Stimulated activated CD4-positive, alpha-beta T cell treated with anti-CD3 and anti-CD28 coated beads, Interleukin-15, amount 100 ng/mL, for 24 hours (primary cell): ENCODE measurements around the gene ZNF732.
A peak's percentile ranks its signal among the peaks of the same experiment; 100 is the strongest.
"Not testable (repeated sequence)": the region's sequence is repeated elsewhere in the genome, so short reads cannot be mapped to it uniquely, and the experiment has no call there.

Experiments
- DNase-seq: peaks from one replicate; pipeline ENCODE4 v3.0.0-alpha.2; 2020

The ZNF732 gene

DNA sequence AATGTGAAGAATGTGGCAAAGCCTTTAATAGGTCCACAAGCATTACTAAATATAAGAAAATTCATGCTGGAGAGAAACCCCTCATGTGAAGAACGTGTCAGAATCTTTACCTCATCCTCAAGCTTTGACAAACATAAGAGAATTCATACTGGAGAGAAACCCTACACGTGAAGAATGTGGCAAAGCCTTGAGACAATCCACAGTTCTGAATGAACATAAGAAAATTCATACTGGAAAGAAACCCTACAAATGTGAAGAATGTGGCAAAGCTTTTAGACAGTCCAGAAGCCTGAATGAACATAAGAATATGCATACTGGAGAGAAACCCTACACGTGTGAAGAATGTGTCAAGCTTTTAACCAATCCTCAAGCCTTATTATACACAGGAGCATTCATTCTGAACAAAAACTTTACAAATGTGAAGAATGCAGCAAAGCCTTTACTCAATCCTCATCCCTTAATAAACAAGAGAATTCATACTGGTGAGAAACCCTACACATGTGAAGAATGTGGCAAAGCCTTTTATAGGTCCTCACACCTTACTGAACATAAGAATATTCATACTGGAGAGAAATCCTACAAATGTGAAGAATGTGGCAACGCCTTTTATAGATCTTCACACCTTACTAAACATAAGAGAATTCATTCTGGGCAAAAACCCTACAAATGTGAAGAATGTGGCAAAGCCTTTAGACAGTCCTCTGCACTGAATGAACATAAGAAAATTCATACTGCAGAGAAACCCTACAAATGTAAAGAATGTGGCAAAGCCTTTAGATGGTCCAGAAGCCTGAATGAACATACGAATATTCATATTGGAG, 51.1 kb downstream of the ZNF732 start:
- no peak for DNase-seq

DNA sequence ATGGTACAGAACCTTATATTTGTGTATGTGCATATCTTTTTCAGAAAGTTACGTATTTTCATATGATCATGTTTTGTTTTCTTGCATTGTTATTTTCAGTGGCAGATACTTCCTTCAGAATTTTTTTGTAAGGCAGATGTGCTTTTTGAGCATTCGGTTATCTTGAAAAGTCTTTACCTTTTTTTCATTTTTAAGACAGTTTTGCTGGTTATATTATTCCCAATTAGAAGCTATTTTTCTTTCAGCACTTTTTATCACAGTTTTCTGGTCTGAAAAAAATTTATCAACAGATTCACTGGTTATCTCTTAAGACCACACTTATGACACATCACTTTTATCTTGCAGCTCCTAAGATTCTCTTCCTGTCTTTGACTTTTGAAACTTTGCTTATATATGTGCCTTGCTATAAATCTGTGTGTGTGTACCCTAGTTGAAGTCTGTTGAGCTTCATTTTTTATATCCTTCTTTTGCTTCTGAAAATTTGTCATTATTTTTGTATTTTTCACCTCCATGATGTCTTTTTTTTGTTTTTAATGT, 53.1 kb downstream of the ZNF732 start:
- no peak for DNase-seq

DNA sequence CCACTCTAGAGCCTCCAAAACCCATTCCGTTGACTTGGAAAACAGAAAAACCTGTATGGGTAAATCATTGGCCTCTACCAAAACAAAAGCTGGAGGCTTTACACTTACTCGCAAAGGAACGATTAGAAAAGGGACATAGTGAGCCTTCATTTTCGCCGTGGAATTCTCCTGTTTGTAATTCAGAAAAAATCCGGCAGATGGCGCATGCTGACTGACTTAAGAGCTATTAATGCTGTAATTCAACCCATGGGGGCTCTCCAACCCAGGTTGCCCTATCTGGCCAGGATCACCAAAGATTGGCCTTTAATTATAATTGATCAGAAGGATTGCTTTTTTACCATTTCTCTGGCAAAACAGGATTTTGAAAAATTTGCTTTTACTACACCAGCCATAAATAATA, 60.8 kb downstream of the ZNF732 start:
- DNase-seq, result peak; percentile 45

DNA sequence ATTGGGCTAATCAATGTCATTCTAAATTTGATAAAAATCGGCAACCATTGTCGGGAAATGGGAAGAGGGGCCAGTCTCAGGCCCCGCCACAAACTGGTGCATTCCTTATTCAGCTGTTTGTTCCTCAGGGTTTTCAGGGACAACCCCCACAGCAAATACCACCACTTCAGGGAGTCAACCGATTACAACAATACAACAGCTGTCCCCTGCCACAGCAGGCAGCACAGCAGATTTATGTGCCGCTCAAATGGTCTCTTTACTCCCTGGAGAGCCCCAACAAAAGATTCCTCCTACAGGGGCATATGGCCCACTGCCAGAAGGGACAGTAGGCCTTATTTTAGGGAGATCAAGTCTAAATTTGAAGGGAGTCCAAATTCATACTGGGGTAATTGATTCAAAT, 61.8 kb downstream of the ZNF732 start:
- no peak for DNase-seq

DNA sequence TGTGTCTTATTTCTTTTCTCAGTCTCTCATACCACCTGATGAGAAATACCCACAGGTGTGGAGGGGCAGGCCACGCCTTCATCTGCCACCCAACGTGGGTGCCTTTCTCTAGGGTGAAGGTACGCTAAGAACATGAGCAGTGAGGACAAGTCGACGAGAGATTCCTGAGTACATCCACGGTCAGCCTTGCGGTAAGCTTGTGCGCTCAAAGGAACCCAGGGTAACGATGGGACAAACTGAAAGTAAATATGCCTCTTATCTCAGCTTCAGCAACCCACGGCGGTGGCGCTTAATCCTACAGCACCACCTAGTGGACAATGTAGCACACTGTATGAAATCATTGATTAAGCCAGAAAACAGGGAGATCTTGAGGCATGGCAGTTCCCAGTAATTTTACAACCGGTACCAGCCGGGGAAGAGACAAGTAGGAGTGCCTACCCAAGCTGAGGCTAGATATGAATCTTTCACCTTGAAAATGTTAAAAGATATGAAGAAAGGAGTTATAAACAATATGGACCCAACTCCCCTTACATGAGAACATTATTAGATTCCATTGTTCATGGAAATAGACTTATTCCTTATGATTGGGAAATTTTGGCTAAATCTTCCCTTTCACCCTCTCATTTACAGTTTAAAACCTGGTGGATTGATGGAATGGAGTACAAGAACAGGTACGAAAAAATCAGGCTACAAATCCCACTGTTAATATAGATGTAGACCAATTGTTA, 63.0 kb downstream of the ZNF732 start:
- DNase-seq, result peak; percentile 63

DNA sequence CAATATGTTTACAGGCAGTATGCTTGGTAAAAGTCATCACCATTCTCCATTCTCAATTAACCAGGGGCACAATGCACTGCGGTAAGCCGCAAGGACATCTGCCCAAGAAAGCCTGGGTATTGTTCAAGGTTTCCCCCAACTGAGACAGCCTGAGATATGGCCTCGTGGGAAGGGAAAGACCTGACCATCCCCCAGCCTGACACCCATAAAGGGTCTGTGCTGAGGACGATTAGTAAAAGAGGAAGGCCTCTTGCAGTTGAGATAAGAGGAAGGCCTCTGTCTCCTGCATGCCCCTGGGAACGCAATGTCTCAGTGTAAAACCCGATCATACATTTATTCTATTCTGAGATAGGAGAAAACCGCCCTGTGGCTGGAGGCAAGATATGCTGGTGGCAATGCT, 63.9 kb downstream of the ZNF732 start:
- DNase-seq, result not testable (repeated sequence)

DNA sequence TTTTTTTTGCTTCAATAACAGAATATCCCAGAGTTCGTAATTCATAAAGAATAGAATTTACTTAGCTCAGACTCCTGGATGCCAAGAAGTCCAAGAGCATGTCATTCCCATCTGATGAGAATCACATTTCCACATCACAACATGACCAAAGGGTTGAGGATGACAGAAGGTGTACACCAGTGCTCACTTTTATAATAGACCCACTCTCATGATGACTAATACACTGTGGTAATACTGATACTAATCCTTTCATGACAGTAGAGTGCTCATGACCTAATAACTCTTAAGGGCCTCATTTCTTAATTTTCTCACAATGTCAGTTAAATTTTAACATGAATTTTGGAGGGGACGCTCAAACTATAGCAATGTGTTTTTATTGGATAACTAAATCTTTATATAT, 69.2 kb downstream of the ZNF732 start:
- no peak for DNase-seq

DNA sequence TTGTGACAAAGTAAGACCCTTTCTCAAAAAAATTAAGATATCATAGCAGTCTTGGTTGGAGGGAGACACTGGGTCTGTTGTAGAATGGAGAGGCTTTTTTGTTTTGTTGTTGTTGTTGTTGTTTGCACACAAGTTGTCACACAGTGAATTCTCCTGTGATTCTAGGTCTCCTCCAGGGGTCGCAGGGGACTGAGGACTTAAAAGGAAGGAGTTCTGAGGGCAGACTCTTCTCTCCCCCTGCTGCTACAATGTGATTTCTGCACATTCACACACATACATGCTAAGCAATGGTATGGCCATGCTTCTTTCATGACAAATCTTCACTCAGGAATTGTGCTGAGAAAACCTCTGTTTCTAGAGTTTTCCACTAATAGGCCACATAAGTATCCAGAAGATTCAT, 71.1 kb downstream of the ZNF732 start:
- no peak for DNase-seq

DNA sequence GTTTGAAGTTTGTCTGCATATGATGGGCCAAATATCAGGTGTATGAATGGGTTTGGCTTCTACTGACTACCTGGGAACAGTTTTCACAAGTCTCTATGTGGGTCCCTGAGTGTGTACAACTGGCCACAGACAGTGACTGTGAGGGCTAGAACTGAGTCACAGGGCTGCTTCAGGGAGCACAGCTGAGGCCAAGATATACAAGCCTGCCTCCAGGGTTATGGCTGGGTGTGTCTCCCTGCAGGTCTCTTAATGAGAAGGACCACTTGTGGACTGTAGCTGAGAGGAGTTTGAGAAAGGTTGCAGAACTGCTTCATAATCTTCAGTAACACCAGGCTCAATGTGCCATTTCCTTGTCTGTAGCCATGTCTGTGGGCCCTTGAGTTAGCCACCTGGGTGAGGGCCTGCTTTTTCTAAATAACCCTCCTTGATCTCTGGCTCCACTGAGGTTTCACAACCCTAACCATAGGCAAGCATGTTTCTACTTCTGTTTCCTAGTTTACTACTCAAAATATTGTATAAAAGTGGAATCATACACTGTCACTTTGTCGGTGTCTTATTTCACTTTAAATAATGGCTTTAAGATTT, 81.3 kb downstream of the ZNF732 start:
- DNase-seq, result no peak
